Measurements from ENCODE around the gene OR4X2.
"Not testable (repeated sequence)": the region's sequence is repeated elsewhere in the genome, so short reads cannot be mapped to it uniquely, and the experiment has no call there.

The OR4X2 gene

GRCh38 chr11:48244804-48245203 lies at the start of gene OR4X2:
Gene OR4X2, plus strand, starts transcription at chr11:48245104. Its CDS starts 0 bp downstream, at chr11:48245104.
- no peak within 1 kb of the TSS for H3K4me3 Mint-ChIP-seq
- no peaks in the 10 kb centered on the region for H3K36me3 Mint-ChIP-seq (ENCODE audit: low read depth)
- no peak for TF ChIP-seq CTCF (IDR thresholded peaks at IDR 0.05)
- H3K27ac Mint-ChIP-seq = no peak within 1 kb of the TSS
- no peak for DNase-seq
- peaks cover 6% of the 10 kb centered on the region for H3K27me3 Mint-ChIP-seq (ENCODE audit: low read depth, poor library complexity)
- peaks cover 82% of the 10 kb centered on the region for H3K9me3 Mint-ChIP-seq
- H3K4me1 Mint-ChIP-seq = no peaks in the 10 kb centered on the region

- no peak for TF ChIP-seq CTCF (IDR thresholded peaks at IDR 0.05)
- no peak for DNase-seq
- H3K4me3 Mint-ChIP-seq = no peak overlapping the region
Observed at GRCh38 chr11:48207881-48208280, 37.0 kb upstream of the OR4X2 start.

GRCh38 chr11:48210052-48210451 lies 34.9 kb upstream of the OR4X2 start:
- Mint-ChIP-seq H3K27ac (no peak overlapping the region), H3K9me3 (peaks cover 48% of the 10 kb centered on the region), H3K4me3 (no peak overlapping the region), H3K4me1 (no peaks in the 10 kb centered on the region), H3K36me3 (ENCODE audit: low read depth) (no peaks in the 10 kb centered on the region), H3K27me3 (ENCODE audit: low read depth, poor library complexity) (no peaks in the 10 kb centered on the region)
- no peak for DNase-seq
- no peak for TF ChIP-seq CTCF (IDR thresholded peaks at IDR 0.05)

More at GRCh38 chr11:48207881-48208280, 37.0 kb upstream of the OR4X2 start:
- H3K4me1 Mint-ChIP-seq = no peaks in the 10 kb centered on the region
- H3K27ac Mint-ChIP-seq = no peak overlapping the region
- H3K27me3 Mint-ChIP-seq (ENCODE audit: low read depth, poor library complexity) = no peaks in the 10 kb centered on the region
- H3K9me3 Mint-ChIP-seq = peaks cover 52% of the 10 kb centered on the region
- H3K36me3 Mint-ChIP-seq (ENCODE audit: low read depth) = no peaks in the 10 kb centered on the region

- H3K27ac Mint-ChIP-seq = no peak within 1 kb of the TSS
- TF ChIP-seq CTCF (IDR thresholded peaks at IDR 0.05) = no peak
- H3K36me3 Mint-ChIP-seq (ENCODE audit: low read depth) = no peaks in the 10 kb centered on the region
- no peaks in the 10 kb centered on the region for H3K27me3 Mint-ChIP-seq (ENCODE audit: low read depth, poor library complexity)
- no peak within 1 kb of the TSS for H3K4me3 Mint-ChIP-seq
- H3K4me1 Mint-ChIP-seq = no peaks in the 10 kb centered on the region
- peaks cover 36% of the 10 kb centered on the region for H3K9me3 Mint-ChIP-seq
- no peak for DNase-seq
Observed at GRCh38 chr11:48216510-48216909, 28.4 kb upstream of the OR4X2 start, which contains the start of gene OR4B1. Gene OR4B1, plus strand, starts transcription at chr11:48216810. Its CDS starts 0 bp downstream, at chr11:48216810.

GRCh38 chr11:48228761-48229160 lies 16.1 kb upstream of the OR4X2 start:
- Mint-ChIP-seq H3K9me3 (peaks cover 60% of the 10 kb centered on the region), H3K36me3 (ENCODE audit: low read depth) (no peaks in the 10 kb centered on the region), H3K27ac (no peak overlapping the region), H3K27me3 (ENCODE audit: low read depth, poor library complexity) (no peaks in the 10 kb centered on the region), H3K4me3 (no peak overlapping the region), H3K4me1 (no peaks in the 10 kb centered on the region)
- TF ChIP-seq CTCF (IDR thresholded peaks at IDR 0.05) = no peak
- no peak for DNase-seq

GRCh38 chr11:48230057-48230456 lies 14.8 kb upstream of the OR4X2 start:
- H3K9me3 Mint-ChIP-seq = peaks cover 60% of the 10 kb centered on the region
- not testable (repeated sequence) for DNase-seq

More at GRCh38 chr11:48230057-48230456, 14.8 kb upstream of the OR4X2 start:
- not testable (repeated sequence) for H3K4me3 Mint-ChIP-seq; H3K36me3 Mint-ChIP-seq (ENCODE audit: low read depth); H3K27ac Mint-ChIP-seq; H3K4me1 Mint-ChIP-seq; H3K27me3 Mint-ChIP-seq (ENCODE audit: low read depth, poor library complexity)

Data from nephron progenitor cell (in vitro differentiated cells).